GM18517 (cell line): ENCODE measurements around the gene DCHS2.
"Not testable (repeated sequence)": the region's sequence is repeated elsewhere in the genome, so short reads cannot be mapped to it uniquely, and the experiment has no call there.

Experiments used
- ATAC-seq: cut with Tn5 transposase; IDR thresholded peaks from one replicate; pipeline ENCODE4 v1.9.1; 2021; ENCODE audit warnings: mild to moderate bottlenecking, moderate library complexity; ENCODE audit not compliant: unreplicated experiment

DCHS2 gene

GRCh38 chr4:154222875-154223274, 268.7 kb downstream of the DCHS2 start:
- no peak for ATAC-seq

- no peak for ATAC-seq
These were observed 273.5 kb downstream of the DCHS2 start for GRCh38 chr4:154218051-154218450.

DNA sequence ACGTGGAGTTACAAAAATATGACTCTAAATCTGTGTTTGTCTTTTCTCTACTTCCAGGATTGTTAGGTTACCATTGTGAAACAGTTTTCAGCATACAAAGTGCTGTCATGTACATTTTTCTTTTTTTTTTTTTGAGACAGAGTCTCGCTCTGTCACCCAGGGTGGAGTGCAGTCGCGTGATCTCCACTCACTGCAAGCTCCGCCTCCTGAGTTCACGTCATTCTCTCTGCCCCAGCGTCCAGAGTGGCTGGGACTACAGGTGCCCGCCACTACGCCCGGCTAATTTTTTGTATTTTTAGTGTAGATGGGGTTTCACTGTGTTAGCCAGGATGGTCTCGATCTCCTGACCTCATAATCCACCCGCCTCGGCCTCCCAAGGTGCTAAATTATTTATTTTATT, 274.2 kb downstream of the DCHS2 start:
- not testable (repeated sequence) for ATAC-seq

DNA sequence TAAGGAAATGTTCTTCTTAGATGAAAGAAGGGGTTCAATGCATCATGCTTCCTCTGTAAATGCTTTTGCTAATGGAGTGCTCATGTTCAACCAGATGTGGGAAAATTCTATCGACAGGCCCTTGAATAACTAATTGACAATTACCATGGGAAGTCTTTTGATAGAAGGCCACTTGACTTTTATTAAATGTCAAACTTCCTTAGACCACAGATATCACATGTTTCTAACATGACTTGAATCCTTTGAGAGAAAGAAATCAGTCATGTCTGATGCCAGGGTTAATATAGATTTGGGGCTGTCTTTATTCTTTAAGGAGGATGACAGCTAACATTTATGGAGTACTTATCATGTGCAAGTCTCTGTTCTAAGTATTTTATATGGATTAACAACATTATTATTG, 280.1 kb downstream of the DCHS2 start:
- ATAC-seq: no peak

- no peak for ATAC-seq
These were observed 283.2 kb downstream of the DCHS2 start for GRCh38 chr4:154208424-154208823.

GRCh38 chr4:154205471-154205870, 286.1 kb downstream of the DCHS2 start:
- no peak for ATAC-seq

DNA sequence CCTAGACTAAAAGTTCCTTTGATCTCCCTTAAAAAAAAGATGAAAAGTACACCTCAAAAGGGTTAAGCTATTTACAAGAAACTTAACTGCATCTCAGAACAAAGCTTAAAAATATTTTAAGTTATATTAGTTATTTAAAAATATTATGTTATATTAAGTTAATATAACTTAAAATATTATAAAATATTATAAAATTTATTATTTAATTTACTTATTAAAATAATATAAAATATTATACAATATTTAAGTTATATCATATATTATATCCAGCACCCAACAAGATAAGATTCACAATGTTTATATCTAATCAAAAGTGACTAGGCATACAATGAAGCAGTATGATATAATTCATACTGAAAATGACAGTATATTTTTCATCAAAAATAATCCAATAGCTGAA, 296.9 kb downstream of the DCHS2 start:
- ATAC-seq: no peak

DNA sequence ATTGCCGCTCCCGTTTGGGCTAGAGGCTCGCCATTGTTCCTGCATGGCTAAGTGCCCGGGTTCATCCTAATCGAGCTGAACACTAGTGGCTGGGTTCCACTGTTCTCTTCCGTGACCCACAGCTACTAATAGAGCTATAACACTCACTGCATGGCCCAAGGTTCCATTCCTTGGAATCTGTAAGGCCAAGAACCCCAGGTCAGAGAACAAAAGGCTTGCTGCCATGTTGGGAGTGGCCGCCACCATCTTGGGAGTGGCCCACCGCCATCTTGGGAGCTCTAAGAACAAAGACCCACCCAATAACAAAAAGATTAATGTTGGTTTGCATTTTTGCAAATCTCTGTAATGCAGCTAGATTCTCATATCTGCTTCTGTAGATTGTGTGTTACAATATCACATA, 299.0 kb downstream of the DCHS2 start:
- no peak for ATAC-seq

- no peak for ATAC-seq
These were observed 302.3 kb downstream of the DCHS2 start for GRCh38 chr4:154189346-154189745.

DNA sequence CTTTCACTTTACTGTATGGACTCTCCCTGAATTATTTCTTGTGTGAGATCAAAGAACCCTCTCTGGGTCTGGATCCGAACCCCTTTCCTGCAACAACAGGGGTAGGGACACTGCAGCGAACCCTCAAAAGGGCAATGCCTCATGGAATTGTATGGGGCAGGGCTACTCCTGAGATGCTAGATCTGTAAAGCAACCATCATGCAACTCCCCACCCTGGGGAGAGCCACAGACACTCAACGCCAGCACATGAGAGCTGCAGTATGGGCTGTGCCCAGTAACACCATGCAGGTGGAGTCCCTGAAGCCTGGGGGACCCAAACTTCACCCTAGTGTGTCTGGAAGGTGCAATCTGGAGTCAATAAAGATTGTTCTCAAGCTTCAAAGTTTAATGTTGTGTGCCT, 304.7 kb downstream of the DCHS2 start:
- no peak for ATAC-seq

GRCh38 chr4:154186035-154186434, 305.6 kb downstream of the DCHS2 start:
- ATAC-seq: no peak

- ATAC-seq: no peak
These were observed 307.4 kb downstream of the DCHS2 start for GRCh38 chr4:154184238-154184637.

GRCh38 chr4:154183264-154183663, 308.3 kb downstream of the DCHS2 start:
- no peak for ATAC-seq
